Fibroblast of lung (primary cell): Measurements from ENCODE around the gene CSNK2A1. TPM values are rescaled to one million over a fixed set of nuclear protein-coding genes. Genes with fewer than 3 reads are reported as not detected.

ENCODE experiments used
- DNase-seq, 2 donors: peaks; one replicate each; pipeline versions ENCODE4 v3.0.0 to v3.0.0-alpha.2; 2010; ENCODE audit warnings: low read depth in 2 of 2
- H2AFZ ChIP-seq: 2 replicates; pipeline ENCODE4 v1.5.1; 2012; ENCODE audit warnings: low read length, control low read depth, inconsistent platforms
- H3K27ac ChIP-seq: 2 replicates; pipeline ENCODE4 v1.5.1; 2011; ENCODE audit warnings: low read length, control low read depth; ENCODE audit not compliant: insufficient read depth
- H3K27me3 ChIP-seq: 2 replicates; pipeline ENCODE4 v1.5.1; 2011; ENCODE audit warnings: mild to moderate bottlenecking, low read length; ENCODE audit not compliant: control insufficient read depth, insufficient read depth
- H3K36me3 ChIP-seq: 2 replicates; pipeline ENCODE4 v1.5.1; 2011; ENCODE audit warnings: low read length; ENCODE audit not compliant: control insufficient read depth, insufficient read depth
- H3K4me1 ChIP-seq: 2 replicates; pipeline ENCODE4 v1.5.1; 2011; ENCODE audit warnings: low read length; ENCODE audit not compliant: control insufficient read depth, insufficient read depth; ENCODE audit errors: extremely low read depth
- H3K4me2 ChIP-seq: 2 replicates; pipeline ENCODE4 v1.5.1; 2011; ENCODE audit warnings: low read length, control low read depth; ENCODE audit not compliant: insufficient read depth; ENCODE audit errors: extremely low read depth
- H3K4me3 ChIP-seq, 4 experiments: fragments of 200-600 bp in 1 of 4; sonication (generic) in 1 of 4; replicated peaks in 1 of 4; 2 replicates each; pipeline ENCODE4 v1.5.1; 2011 to 2016; ENCODE audit warnings: low read length in 4 of 4, low read depth in 3 of 4, mild to moderate bottlenecking in 3 of 4, control low read depth in 2 of 4, inconsistent platforms in 1 of 4, mixed read lengths in 1 of 4; ENCODE audit not compliant: insufficient read depth in 1 of 4; ENCODE audit errors: control extremely low read depth in 1 of 4
- H3K79me2 ChIP-seq: 2 replicates; pipeline ENCODE4 v1.5.1; 2012; ENCODE audit warnings: mild to moderate bottlenecking, low read length, inconsistent platforms; ENCODE audit not compliant: control insufficient read depth, insufficient read depth
- H3K9ac ChIP-seq: 2 replicates; pipeline ENCODE4 v1.5.1; 2011; ENCODE audit warnings: mild to moderate bottlenecking, low read length, control low read depth; ENCODE audit not compliant: insufficient read depth
- H3K9me3 ChIP-seq: 2 replicates; pipeline ENCODE4 v1.5.1; 2012; ENCODE audit warnings: low read depth, low read length; ENCODE audit not compliant: control insufficient read depth, insufficient read depth
- H4K20me1 ChIP-seq: 2 replicates; pipeline ENCODE4 v1.5.1; 2011; ENCODE audit warnings: low read length; ENCODE audit not compliant: control insufficient read depth, insufficient read depth; ENCODE audit errors: extremely low read depth
- CTCF ChIP-seq, 2 donors: IDR thresholded peaks in 1 of 2; conservative IDR thresholded peaks in 1 of 2; 1 replicate in 1 of 2; 2 replicates in 1 of 2; pipeline ENCODE4 v1.5.1; 2011 to 2012; ENCODE audit warnings: low read length in 2 of 2, control low read depth in 1 of 2, inconsistent platforms in 1 of 2, low read depth in 1 of 2, mild to moderate bottlenecking in 1 of 2
- EZH2 ChIP-seq: IDR thresholded peaks from 2 replicates; pipeline ENCODE4 v1.5.1; 2012; ENCODE audit warnings: low read length, control low read depth, mild to moderate bottlenecking; ENCODE audit errors: missing control alignments
- polyA plus RNA-seq, 2 donors: library from polyadenylated mRNA; depleted of rRNA in 1 of 2; stranded (reverse) in 1 of 2; unstranded in 1 of 2; fragments of >200 nt; gene quantifications; 2 replicates each; pipeline ENCODE4 v1.2.1, GENCODE V29; 2011 to 2012; ENCODE audit warnings: missing spikeins in 1 of 2
- total RNA-seq: library from RNA; depleted of rRNA; stranded (reverse); fragments of >200 nt; gene quantifications from 2 replicates; pipeline ENCODE4 v1.2.1, GENCODE V29; 2014

Gene CSNK2A1
- total and polyA plus RNA-seq, 2 donors (not counting 1 experiment from before 2014, with no cell fraction given): 120 to 124 TPM

GRCh38 chr20:507761-508332 lies 35.7 kb downstream of the CSNK2A1 start:
- H3K79me2 ChIP-seq: peaks cover 47% of the 10 kb centered on the region

GRCh38 chr20:507006-507758 lies 36.4 kb downstream of the CSNK2A1 start:
- TF ChIP-seq CTCF (conservative IDR thresholded peaks at IDR 0.05 in 1 of 2, IDR thresholded peaks at IDR 0.05 in 1 of 2; ENCODE audit: low read depth in 1 of 2, low read length in 2 of 2): no peak
- TF ChIP-seq EZH2: no peak
- no peak overlapping the region for H3K4me3 ChIP-seq
- no peaks in the 10 kb centered on the region for H3K9me3 ChIP-seq
- no peaks in the 10 kb centered on the region for H3K27me3 ChIP-seq
- peaks cover 7% of the 10 kb centered on the region for H3K36me3 ChIP-seq
- H3K4me2 ChIP-seq: no peak overlapping the region
- no peak overlapping the region for H2AFZ ChIP-seq
- no peaks in the 10 kb centered on the region for H4K20me1 ChIP-seq
- peaks cover 40% of the 10 kb centered on the region for H3K79me2 ChIP-seq
- no peaks in the 10 kb centered on the region for H3K4me1 ChIP-seq
- no peak overlapping the region for H3K27ac ChIP-seq
- no peak overlapping the region for H3K9ac ChIP-seq
- no peak for DNase-seq

More at GRCh38 chr20:507761-508332, 35.7 kb downstream of the CSNK2A1 start:
- no peak overlapping the region for H3K4me2 ChIP-seq
- H3K36me3 ChIP-seq: peaks cover 7% of the 10 kb centered on the region
- H2AFZ ChIP-seq: no peak overlapping the region
- no peak overlapping the region for H3K4me3 ChIP-seq
- no peak overlapping the region for H3K27ac ChIP-seq
- H3K27me3 ChIP-seq: no peaks in the 10 kb centered on the region
- no peaks in the 10 kb centered on the region for H4K20me1 ChIP-seq
- no peak overlapping the region for H3K9ac ChIP-seq
- DNase-seq: peak in 1 of 2 donors; percentile 47
- H3K9me3 ChIP-seq: no peaks in the 10 kb centered on the region
- no peaks in the 10 kb centered on the region for H3K4me1 ChIP-seq
- no peak for TF ChIP-seq EZH2
- TF ChIP-seq CTCF (conservative IDR thresholded peaks at IDR 0.05 in 1 of 2, IDR thresholded peaks at IDR 0.05 in 1 of 2; ENCODE audit: low read depth in 1 of 2, low read length in 2 of 2): no peak

- TF ChIP-seq EZH2 (no peak), CTCF (conservative IDR thresholded peaks at IDR 0.05 in 1 of 2, IDR thresholded peaks at IDR 0.05 in 1 of 2; ENCODE audit: low read depth in 1 of 2, low read length in 2 of 2) (no peak)
- Histone ChIP-seq H3K9ac (no peak overlapping the region), H4K20me1 (no peaks in the 10 kb centered on the region), H3K27ac (no peak overlapping the region), H3K79me2 (peaks cover 24% of the 10 kb centered on the region), H3K4me3 (no peak overlapping the region), H3K9me3 (no peaks in the 10 kb centered on the region), H3K4me2 (no peak overlapping the region), H2AFZ (no peak overlapping the region), H3K27me3 (no peaks in the 10 kb centered on the region), H3K36me3 (peaks cover 7% of the 10 kb centered on the region), H3K4me1 (no peaks in the 10 kb centered on the region)
- no peak for DNase-seq
Measured at GRCh38 chr20:504632-505075, 38.9 kb downstream of the CSNK2A1 start.
